ENCODE results near the gene ACBD6.
"Not testable (repeated sequence)": the region's sequence is repeated elsewhere in the genome, so short reads cannot be mapped to it uniquely, and the experiment has no call there.

The ACBD6 gene

DNA sequence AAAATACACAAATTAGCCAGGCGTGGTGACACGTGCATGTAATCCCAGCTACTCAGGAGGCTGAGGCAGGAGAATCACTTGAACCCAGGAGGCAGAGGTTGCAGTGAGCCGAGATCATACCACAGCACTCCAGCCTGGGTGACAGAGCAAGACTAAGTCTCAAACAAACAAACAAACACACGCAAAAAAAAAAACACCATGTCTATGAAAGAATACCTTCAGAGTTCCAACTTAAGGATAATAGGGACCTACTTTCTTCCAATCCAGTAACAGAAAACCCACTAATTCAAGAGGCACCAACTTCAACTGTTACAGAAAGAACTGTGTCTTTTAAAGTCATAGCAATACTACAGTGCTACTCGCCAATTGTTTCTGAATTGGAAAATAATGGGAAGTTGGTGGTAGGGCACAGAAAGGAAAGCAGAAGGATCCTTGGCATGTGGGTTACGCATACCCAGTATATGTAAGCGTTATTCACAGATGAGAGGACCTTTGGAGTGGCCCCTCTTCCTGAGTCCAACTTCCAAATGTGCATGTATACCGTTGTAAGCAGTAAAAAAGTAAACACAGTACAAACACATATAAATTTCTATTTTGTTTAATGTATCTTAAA is 87.0 kb downstream of the ACBD6 start:
- DNase-seq: no peak

DNA sequence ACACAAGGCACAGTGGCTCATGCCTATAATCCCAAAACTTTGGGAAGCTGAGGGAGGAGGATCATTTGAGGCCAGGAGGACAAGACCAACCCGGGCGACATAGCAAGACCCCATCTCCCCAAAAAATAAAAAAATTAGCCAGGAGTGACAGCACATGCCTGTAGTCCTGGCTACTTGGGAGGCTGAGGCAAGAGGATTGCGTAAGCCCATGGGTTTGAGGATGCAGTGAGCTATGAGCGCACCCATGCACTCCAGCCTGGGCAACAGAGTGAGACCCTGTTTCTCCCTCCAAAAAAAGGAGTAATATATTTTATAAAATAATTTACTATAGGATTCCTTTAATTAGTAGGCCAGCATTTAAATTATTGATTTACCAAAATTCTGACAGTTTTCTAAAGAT is 89.8 kb downstream of the ACBD6 start:
- DNase-seq: no peak

DNA sequence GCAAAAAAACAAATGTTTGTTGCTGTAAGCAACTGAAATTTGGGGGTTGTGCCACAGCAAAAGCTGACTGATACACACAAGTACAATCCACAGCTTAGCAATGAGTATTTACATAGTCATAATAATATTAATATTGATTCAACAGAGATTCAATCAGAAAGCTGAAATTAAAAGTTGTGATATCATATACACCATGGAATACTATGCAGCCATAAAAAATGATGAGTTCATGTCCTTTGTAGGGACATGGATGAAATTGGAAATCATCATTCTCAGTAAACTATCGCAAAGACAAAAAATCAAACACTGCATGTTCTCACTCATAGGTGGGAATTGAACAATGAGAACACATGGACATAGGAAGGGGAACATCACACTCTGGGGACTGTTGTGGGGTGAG is 94.2 kb downstream of the ACBD6 start:
- not testable (repeated sequence) for DNase-seq

DNA sequence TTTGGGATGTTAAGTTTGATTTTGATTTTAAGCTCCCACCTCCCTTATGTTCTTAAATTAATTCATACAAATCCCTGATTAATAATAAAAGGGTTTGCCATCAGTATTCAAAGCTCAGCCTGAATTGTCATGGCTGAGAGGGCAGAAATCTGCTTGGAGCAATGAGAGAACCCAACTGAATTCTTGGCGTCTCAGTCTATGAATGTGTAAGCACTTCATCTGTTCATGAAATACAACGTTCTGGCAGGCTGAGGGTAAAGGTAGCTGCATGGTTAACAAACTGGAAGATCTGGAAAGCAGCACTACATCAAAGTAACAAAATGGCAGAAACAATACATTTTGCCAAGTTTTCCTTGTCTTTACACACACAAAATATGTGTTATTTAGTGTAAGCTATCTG is 95.3 kb downstream of the ACBD6 start:
- DNase-seq: no peak

DNA sequence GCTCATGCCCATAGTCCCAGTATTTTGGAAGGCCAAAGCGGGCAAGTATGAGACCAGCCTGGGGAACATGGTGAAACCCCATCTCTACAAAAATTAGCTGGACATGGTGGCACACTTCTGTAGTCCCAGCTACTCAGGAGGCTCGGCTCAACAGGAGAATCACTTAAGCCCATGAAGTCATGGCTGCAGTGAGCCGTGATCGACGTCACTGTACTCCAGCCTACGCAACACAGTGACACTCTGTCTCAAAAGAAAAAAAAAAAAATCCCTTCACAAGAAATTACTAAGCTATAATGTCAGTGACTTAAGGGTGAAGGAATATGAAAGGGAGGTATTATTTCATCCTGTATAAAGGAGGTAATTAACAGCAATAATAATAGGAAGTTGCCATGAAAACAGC is 99.8 kb downstream of the ACBD6 start:
- DNase-seq: no peak

DNA sequence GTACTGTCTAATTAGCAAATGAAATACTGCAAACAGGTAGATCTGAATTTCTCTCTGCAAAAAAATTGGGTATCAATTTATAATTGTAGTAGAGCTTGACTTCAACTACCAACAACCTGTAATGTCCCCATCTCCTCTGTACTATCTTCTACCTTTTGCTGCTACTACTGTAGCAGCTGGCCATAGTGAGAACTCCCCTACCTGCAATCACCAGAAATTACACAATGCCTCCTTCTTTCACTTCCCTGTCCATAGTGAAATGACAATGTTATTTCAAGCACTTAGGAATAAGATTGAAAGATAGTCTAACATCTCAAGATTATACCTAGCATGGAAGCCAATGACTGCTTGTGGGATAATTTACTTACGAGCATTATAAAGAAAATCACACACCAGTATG is 100.4 kb downstream of the ACBD6 start:
- DNase-seq: no peak

DNA sequence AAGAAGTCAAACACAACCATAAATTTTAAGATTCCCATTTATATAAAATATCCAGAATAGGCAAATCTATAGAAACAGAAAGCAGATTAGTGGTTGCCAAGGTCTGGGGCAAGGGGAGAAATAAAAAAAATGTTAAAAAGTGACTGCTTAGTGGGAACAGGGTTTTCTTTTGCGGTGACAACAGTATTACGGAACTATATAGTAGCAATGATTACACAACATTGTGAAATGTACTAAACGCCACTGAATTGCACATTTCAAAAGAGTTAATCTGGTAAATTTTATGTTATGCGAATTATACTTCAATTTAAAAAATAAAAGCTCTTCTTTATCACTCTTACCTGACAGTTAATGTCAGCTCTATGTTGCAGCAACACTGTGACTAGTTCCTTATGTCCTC is 105.2 kb downstream of the ACBD6 start:
- no peak for DNase-seq

DNA sequence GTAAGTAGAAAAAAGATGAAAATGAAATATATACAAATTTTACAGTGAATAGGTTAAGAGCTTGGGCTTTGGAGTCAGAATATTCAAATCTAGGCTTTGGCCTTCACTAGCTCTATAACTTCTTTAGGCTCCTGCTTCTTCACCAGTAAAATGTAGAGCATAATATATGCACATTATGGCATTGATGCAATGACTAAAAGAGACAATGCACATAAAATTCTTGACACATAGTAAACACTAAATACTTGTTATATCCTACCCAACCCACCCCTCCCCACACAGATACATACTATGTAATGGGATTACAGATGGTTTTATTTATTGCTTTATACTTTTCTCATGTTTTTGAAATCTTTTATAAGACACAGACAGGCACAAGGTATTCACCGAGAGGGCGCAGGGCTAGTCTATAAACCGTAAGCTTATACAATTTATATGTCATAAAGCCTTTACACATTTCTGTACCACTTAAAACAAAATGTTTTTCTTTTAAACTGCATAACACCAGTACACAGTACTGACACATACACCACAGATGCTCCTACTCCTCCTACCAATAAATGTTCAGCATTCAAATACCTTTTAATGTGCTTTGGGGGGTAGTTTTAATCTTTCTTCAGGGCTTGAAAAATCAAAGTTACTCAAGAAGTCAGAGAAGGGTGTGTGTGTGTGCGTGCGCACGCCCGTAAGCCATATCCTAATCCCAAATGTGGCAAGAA is 109.8 kb downstream of the ACBD6 start:
- no peak for DNase-seq

DNA sequence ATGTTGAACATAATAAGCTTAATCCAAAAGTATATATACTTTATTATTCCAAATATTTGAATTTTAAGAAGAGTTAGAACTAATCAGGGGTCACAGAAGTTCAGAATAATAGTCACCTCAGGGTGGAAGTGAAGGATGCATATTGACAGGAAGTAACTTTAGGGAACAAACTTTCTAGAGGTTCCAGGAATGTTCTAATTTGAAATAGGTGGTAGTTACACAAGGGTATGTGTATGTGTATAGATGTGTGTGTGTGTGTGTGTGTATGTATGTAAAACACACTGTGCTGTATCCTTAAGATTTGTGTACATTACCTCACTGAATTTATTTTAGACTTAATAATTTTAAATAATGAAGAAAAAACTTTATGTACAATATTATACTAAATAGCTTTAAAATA is 110.4 kb downstream of the ACBD6 start:
- no peak for DNase-seq

DNA sequence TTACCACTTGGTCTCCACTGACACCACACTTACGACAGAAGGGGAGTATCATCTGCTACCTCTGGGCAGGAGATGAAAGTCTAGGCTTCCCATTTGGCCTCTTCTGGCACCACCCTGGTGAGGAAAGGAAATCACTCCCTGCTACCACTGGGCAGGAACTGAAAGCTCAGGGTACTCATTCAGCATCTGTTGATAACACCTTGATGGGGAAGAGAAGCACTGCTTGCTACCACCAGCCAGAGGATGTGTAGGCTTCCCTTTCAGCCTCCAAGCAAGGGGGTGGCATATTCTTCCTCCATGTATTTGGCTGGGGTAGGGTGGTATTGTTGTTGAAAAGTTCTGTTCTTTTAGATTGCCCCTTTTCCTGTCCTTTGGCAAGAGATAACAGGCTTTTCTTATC is 115.0 kb downstream of the ACBD6 start:
- DNase-seq: no peak

DNA sequence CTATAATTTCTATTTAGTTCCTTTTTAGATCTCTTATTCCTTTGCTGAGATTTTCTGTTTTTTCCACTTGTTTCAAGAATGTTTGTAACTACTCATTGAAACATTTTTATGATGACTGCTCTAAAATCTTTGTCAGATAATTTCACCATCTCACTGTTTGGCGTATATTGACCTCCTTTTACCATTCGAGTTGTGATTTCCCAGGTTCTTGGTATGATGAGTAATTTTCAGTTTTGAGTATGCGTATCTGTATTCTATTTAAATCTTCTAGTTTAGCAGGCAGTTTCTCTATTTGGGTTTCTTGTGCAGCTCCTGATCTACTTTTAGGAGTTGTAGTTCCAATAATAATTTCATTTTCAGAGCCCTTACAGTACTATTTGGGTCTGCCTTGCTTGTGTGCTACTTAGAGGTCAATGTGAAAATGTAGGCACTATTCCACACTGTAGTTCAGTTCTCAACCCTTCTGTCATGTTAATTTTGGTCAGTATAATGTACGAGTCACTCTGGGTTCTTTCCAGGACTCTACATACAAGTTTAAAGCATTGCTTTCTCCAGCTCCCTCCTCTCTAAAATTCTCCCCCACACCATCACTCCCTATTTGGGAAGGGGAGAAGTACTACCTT is 115.5 kb downstream of the ACBD6 start:
- DNase-seq: no peak

DNA sequence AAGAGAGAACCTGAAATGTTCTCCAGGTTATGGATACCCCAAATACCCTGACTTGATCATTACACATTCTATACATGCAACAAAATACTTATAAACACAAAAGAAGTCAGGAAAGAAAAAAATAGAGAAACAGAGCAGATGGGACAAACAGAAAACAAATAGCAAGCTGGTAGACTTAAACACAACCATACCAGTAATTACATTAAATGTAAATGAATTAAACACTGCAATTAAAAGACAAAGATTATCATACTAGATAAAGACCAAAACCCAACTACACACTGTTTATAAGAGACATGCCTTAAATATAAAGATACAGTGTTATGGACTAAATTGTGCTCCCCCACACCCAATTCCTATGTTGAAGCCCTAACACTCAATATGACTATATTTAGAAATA is 117.2 kb downstream of the ACBD6 start:
- no peak for DNase-seq

DNA sequence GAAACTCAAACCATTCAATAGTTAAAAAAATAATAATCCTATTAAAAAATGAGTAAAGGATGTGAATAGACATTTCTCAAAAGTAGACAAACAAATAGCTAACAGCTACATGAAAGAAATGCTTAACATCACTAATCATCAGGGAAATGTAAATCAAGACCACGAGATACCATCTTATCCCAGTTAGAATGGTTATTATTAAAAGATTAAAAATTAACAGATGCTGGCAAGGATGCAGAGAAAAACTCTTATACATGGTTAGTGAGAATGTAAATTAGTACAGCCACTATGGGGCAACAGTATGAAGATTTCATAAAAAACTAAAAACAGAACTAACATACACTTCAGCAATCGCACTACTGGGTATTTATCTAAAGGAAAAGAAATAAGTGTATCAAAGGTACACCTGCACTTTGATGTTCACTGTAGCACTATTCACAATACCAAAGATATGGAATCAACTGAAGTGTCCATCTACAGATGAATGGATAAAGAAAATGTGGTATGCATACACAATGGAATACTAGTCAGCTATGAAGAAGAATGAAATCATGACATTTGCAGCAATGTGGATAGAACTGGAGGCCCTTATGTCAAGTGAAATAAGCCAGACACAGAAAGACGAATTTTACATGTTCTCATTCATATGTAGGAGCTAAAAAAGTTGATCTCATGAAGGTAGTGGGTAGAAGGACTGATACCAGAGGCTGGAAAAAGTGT is 117.9 kb downstream of the ACBD6 start:
- no peak for DNase-seq

DNA sequence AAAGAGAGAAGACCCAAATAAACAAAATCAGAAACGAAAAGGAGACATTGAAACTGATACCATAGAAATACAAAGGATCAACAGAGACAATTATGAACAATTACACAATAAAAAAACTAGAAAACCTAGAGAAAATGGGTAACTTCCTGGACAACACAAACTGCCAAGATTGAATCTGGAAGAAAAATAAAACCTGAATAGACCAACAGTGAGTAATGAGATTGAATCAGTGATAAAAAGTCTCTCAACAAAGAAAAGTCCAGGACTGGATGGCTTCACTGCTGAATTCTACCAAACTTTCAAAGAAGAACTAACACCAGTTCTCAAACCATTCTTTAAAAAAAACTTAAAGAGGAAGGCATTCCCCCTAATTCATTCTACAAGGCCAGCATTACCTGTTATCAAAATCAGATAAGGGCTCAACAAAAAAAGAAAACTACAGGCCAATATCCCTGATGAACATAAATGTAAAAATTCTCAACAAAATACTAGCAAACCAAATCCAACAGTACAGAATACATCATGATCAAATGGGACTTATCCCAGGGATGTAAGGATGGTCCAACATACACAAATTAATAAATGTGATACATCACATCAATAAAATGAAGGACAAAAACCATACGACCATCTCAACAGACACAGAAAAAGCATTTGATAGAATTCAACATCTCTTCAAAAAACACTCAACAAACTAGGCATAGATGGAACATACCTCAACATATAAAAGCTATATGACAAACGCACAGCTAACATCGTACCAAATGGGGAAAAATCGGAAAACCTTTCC is 119.9 kb downstream of the ACBD6 start:
- DNase-seq: no peak

DNA sequence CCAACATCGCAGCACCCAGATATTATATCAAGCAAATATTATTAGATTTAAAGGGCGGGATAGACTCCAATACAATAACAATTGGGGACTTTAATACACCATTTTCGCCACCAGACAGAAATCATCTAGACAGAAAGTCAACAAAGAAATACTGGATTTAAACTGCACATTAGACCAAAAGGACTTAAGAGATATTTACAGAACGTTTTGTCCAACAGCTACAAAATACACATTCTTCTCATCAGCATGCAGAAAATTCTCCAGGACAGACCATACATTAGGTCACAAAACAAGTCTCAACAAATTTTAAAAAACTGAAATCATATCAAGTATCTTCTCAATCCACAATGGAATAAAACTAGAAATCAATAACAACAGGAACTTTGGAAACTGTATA is 121.2 kb downstream of the ACBD6 start:
- DNase-seq: no peak

DNA sequence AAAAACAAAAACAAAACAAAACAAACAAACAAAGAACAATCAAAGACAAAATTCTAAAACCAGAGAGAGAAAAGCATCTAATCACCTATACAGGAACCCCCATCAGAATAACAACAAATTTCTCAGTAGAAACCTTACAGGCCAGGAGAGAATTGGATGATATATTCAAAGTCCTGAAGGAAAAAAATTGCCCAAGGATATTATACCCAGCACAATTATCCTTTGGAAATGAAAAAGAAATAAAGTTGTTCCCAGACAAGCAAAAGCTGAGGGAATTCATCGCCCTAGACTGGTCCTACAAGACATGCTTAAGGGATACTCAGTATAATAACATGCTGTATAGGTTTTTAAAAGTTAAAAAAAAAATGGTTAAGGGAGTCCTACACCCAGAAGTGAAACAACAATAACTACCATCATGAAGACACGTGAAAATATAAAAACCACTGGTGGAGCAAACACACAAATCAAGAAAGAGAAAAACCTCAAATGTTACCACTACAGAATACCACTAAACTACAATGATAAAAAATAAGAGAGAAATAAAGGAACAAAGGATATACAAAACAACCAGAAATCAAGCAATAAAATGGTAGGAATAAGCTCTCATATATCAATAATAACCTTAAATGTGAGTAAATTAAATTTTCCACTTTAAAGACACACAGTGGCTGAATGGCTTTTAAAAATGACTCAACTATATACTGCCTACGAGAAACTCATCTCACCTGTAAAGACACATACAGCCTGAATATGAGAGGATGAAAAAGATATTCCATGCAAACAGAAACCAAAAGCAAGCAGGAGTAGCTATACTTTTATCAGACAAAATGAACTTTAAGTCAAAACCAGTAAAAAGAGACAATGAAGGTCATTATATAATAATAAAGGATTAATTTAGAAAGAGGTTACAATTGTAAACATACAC is 121.9 kb downstream of the ACBD6 start:
- no peak for DNase-seq

DNA sequence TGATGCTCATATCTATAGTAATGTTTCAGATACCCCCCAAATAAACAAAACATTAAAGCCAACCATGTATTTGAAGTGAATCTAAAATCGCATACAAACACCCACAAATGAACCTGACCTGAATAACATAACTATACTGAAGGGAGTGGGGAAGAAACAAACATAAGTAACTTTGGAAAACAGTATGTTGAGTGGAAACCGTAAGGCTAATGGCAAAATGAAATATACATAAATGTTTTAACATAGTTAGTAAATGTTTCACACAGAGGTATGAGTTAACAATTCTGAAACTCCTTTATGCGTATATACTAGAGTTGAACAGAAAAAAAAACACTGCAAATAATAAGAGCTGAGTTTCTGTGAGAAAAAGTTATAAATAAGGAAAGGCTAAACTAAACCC is 125.6 kb downstream of the ACBD6 start:
- DNase-seq: no peak

DNA sequence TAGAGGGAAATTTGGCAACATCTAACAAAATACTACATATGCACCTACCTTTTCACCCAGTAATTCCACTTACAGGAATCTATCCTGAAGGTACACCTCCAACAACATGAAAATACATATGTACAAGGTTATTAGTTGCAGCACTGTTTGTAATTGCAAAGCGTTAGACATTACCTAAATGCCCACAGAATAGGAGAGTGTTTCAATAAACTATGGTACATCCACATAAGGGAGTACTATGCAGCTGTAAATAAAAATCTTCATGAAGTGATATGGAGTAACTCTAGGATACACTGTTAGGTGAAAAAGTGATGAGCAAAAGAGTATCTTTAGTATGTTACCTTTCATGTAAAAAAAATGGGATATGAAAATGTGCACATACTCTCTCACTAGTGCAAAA is 126.1 kb downstream of the ACBD6 start:
- no peak for DNase-seq

DNA sequence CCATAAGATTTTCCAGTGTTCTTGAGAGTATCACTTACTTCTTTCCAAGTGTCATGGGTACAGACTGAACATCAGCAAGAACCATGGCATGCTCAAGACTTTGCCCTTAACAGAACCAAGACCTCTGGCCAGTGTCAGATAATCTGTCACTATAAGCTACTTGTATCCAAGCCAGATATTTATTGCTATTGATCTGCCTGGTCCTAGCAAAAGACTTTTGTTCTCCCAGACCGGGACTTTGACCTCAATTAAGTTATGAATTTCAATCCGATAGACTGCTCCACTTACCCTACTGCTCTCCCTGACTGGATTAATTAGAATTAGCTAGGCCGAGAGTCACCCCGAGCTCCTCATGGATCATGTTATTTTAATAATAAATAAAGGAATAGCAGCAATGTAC is 129.6 kb downstream of the ACBD6 start:
- DNase-seq: no peak

DNA sequence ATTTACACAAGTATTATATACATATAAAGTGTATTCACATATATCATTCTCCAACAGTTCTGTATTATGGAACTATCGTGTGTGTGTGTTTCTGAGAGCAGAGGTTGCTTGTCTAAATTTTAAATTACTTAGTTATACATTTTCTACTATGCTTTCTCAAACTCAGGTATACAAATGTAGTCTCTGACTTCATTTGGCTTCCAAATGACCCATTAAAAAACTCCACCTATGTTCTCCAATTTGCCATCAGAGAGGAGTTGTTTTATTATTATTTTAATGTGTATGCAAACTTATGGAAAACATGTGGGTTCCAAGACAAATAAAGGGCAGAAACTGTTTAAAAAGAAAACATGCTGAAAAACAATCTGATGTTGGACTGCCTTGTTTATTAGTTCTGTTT is 131.8 kb downstream of the ACBD6 start:
- DNase-seq: no peak

DNA sequence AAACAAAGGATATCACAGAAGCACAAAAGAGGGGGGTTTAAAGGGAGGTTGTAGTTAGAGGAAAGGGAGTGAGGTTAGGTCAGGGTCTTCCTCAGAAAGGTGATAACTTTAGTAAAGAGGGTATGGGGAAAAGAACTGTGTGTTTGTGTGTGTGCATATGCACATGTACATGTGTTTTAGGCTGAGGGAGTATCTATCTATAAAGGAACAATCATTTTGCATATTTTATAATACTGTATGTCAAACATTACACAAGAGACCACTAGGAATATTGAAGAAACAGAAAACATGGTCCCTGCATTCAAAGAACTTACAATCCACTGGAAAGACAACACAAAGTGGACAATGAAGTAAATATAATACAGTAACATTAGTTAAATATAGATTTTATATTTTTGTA is 132.2 kb downstream of the ACBD6 start:
- no peak for DNase-seq

DNA sequence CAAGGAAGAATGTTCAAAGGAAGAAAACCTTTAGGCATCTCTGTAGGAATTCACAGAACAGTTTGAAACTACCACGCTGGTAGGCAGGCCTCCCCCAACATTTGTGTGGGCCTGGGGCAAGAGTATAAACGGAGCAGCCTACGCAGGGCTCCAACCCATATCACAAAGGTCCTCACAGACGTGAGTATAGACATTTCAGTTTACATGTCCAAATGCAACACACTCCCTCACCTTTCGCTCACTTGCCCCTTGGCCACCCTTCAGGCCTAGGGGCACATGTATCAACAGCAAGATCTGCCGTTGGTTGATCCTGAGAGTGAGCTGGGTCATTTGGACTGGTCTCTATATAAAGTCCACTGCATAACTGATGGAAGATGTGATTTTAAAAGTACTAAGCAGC is 133.3 kb downstream of the ACBD6 start:
- DNase-seq: no peak

Data from fibroblast of skin of scalp (primary cell).